ACHN (cell line): ENCODE measurements around the gene IL10RB.
A peak's percentile ranks its signal among the peaks of the same experiment; 100 is the strongest.
"Not testable (repeated sequence)": the region's sequence is repeated elsewhere in the genome, so short reads cannot be mapped to it uniquely, and the experiment has no call there.

ENCODE experiments used
- DNase-seq: peaks from one replicate; pipeline ENCODE4 v3.0.0-alpha.2; 2015
- in situ Hi-C: cut with HindIII; loops from 2 replicates; pipeline ENCODE4 v1.10.0; 2017; ENCODE audit warnings: low sequenced_read_pairs, low pct_ligation_motif_present, low pct_unique_long_range_greater_than_20kb

Gene IL10RB

GRCh38 chr21:33314111-33314510, 47.9 kb downstream of the IL10RB start:
- no peak for DNase-seq
- in situ Hi-C loops = no loop called here

- in situ Hi-C loops = no loop called here
- DNase-seq = no peak
Measured at GRCh38 chr21:33315946-33316710, 50.0 kb downstream of the IL10RB start.

GRCh38 chr21:33317145-33317544, 51.0 kb downstream of the IL10RB start:
- DNase-seq = no peak
- in situ Hi-C loops = no loop called here

GRCh38 chr21:33317786-33318486, 51.8 kb downstream of the IL10RB start:
- in situ Hi-C loops = no loop called here
- no peak for DNase-seq

- in situ Hi-C loops, DNase-seq: not testable (repeated sequence)
Measured at GRCh38 chr21:33321005-33321404, 54.8 kb downstream of the IL10RB start.

- in situ Hi-C loops = not testable (repeated sequence)
Measured at GRCh38 chr21:33323610-33324009, 57.4 kb downstream of the IL10RB start.

GRCh38 chr21:33324291-33325221, 58.4 kb downstream of the IL10RB start, which contains the start of gene IFNAR1:
Gene IFNAR1, plus strand, starts transcription at chr21:33324970. Its CDS starts 86 bp downstream, at chr21:33325056.
- in situ Hi-C loops = no loop called here

More at GRCh38 chr21:33323610-33324009, 57.4 kb downstream of the IL10RB start:
- not testable (repeated sequence) for DNase-seq

GRCh38 chr21:33325222-33326067, 59.3 kb downstream of the IL10RB start:
- DNase-seq = peak; percentile 48
- in situ Hi-C loops = no loop called here

More at GRCh38 chr21:33324291-33325221, 58.4 kb downstream of the IL10RB start, which contains the start of gene IFNAR1:
- DNase-seq = peak; percentile 95

- DNase-seq = no peak
- in situ Hi-C loops = no loop called here
Measured at GRCh38 chr21:33327326-33327725, 61.2 kb downstream of the IL10RB start.

GRCh38 chr21:33327792-33328433, 61.7 kb downstream of the IL10RB start:
- in situ Hi-C loops = no loop called here
- DNase-seq = no peak

- no peak for DNase-seq
- in situ Hi-C loops = no loop called here
Measured at GRCh38 chr21:33330726-33331125, 64.6 kb downstream of the IL10RB start.

- DNase-seq = no peak
- in situ Hi-C loops = no loop called here
Measured at GRCh38 chr21:33332143-33332542, 66.0 kb downstream of the IL10RB start.

- no peak for DNase-seq
- in situ Hi-C loops = no loop called here
Measured at GRCh38 chr21:33334191-33334590, 68.0 kb downstream of the IL10RB start.

GRCh38 chr21:33334824-33335223, 68.7 kb downstream of the IL10RB start:
- in situ Hi-C loops = no loop called here
- DNase-seq = no peak

- DNase-seq = no peak
- in situ Hi-C loops = no loop called here
Measured at GRCh38 chr21:33339135-33339534, 73.0 kb downstream of the IL10RB start.

- no peak for DNase-seq
- in situ Hi-C loops = no loop called here
Measured at GRCh38 chr21:33339918-33340317, 73.8 kb downstream of the IL10RB start.

- no peak for DNase-seq
- in situ Hi-C loops = no loop called here
Measured at GRCh38 chr21:33345751-33346238, 79.6 kb downstream of the IL10RB start.
